HUES64 (cell line): Measurements from ENCODE around the gene ZNG1E. TPM values are rescaled to one million over a fixed set of nuclear protein-coding genes. Genes with fewer than 3 reads are reported as not detected.
"Not testable (repeated sequence)": the region's sequence is repeated elsewhere in the genome, so short reads cannot be mapped to it uniquely, and the experiment has no call there.

ENCODE experiments used
- H3K27ac ChIP-seq: 2 replicates; pipeline ENCODE4 v1.7.0; 2013; ENCODE audit warnings: low read depth, low read length, inconsistent platforms
- H3K27me3 ChIP-seq: 2 replicates; pipeline ENCODE4 v1.6.1; 2013; ENCODE audit warnings: mild to moderate bottlenecking, low read length; ENCODE audit not compliant: insufficient read depth
- H3K36me3 ChIP-seq: 2 replicates; pipeline ENCODE4 v1.6.1; 2013; ENCODE audit warnings: mild to moderate bottlenecking, low read length; ENCODE audit not compliant: insufficient read depth
- H3K4me1 ChIP-seq: 2 replicates; pipeline ENCODE4 v1.6.1; 2013; ENCODE audit warnings: mild to moderate bottlenecking, low read length, moderate library complexity; ENCODE audit not compliant: insufficient read depth
- H3K4me3 ChIP-seq: 2 replicates; pipeline ENCODE4 v1.5.1; 2013; ENCODE audit warnings: mild to moderate bottlenecking, low read length, moderate library complexity
- H3K9ac ChIP-seq: 2 replicates; pipeline ENCODE4 v1.6.1; 2013; ENCODE audit warnings: mild to moderate bottlenecking, low read depth, low read length
- H3K9me3 ChIP-seq: 2 replicates; pipeline ENCODE4 v1.6.1; 2013; ENCODE audit warnings: low read depth, low read length; ENCODE audit not compliant: insufficient read depth
- WGBS: fragments of 150-250, 120-280 bp; methylation state at CpG from one replicate; pipeline ENCODE4 v1.1.7; 2013; ENCODE audit warnings: missing lambda C conversion rate; 5-methylcytosine and 5-hydroxymethylcytosine counted together
- polyA plus RNA-seq, 2 experiments: library from polyadenylated mRNA; stranded (reverse); fragments of 50-300 nt; gene quantifications; one replicate each; pipeline ENCODE4 v1.2.3, GENCODE V29; 2013

Gene ZNG1E
- polyA plus RNA-seq (2013, experiment 1 of 2): 21.1 TPM
- 25.7 TPM for polyA plus RNA-seq (2013, experiment 2 of 2)

GRCh38 chr9:65675589-65676021, at the start of gene ZNG1E:
Gene ZNG1E (plus strand): TSS chr9:65675928. CDS start chr9:65675977, 49 bp downstream.
- not testable (repeated sequence) for H3K36me3 ChIP-seq, H3K27me3 ChIP-seq, H3K27ac ChIP-seq, H3K9me3 ChIP-seq, H3K4me1 ChIP-seq
- whole genome bisulfite sequencing: no CpG with 5 or more reads among the region's 33 CpGs
- Histone ChIP-seq H3K4me3 (peak within 1 kb of the TSS; percentile 55), H3K9ac (peak within 1 kb of the TSS; percentile 58; the same call in 1 of the 2 replicates)

- H3K9ac ChIP-seq, H3K4me3 ChIP-seq, H3K27ac ChIP-seq, H3K4me1 ChIP-seq, H3K9me3 ChIP-seq, H3K27me3 ChIP-seq, H3K36me3 ChIP-seq: not testable (repeated sequence)
- 90% methylated on average over 2 of the region's 2 CpGs for WGBS
Measured at GRCh38 chr9:65673579-65673978, 2.1 kb upstream of the ZNG1E start.

DNA sequence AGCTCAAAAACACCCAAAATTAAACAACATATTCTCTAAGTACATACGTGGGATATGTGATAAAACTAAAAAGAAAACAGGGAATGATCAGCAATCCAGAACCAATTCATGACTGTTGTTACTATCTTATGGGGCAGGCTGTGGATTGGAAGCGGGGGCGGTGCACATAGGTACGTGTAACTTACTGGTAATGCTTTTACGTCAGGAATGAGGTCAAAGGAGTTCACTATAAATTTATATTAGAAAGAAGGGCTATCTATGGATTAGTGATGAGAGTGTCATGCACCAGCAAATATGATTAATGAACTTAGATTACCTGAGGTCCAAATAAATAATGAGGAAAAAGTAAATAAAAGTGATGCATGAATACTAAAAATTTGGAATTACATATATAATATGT, 710 bp upstream of the ZNG1E start:
- 48% methylated on average over 4 of the region's 5 CpGs for WGBS
- not testable (repeated sequence) for H3K9ac ChIP-seq, H3K9me3 ChIP-seq, H3K36me3 ChIP-seq, H3K27me3 ChIP-seq, H3K4me3 ChIP-seq, H3K4me1 ChIP-seq, H3K27ac ChIP-seq

GRCh38 chr9:65676389-65676788, 661 bp downstream of the ZNG1E start:
- not testable (repeated sequence) for H3K9me3 ChIP-seq, H3K4me1 ChIP-seq, H3K36me3 ChIP-seq, H3K27ac ChIP-seq, H3K27me3 ChIP-seq, H3K9ac ChIP-seq
- peak overlapping the region; percentile 49 for H3K4me3 ChIP-seq
- WGBS: 0% methylated on average over 5 of the region's 11 CpGs

DNA sequence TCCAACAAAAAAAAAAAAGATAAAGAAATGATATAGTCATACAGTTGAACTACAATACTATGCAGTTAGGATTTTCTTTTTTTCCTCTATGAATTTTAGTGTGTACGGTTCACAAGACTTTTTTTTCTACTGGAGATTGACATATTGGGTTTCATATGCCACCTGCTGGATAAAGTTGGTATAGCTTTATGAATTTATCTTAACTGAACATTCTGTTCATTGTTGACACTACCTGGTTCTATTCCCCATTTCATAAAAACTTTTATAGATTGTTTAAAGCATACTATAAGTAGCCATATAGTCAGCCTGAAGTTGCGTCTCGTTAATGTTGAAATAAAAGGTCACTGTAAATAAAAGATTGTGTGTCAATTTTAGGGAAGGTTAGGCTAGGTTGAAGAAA, 2.8 kb downstream of the ZNG1E start:
- not testable (repeated sequence) for H3K9me3 ChIP-seq, H3K27ac ChIP-seq, H3K4me3 ChIP-seq, H3K36me3 ChIP-seq, H3K9ac ChIP-seq, H3K4me1 ChIP-seq, H3K27me3 ChIP-seq
- 96% methylated on average over 2 of the region's 3 CpGs for WGBS

DNA sequence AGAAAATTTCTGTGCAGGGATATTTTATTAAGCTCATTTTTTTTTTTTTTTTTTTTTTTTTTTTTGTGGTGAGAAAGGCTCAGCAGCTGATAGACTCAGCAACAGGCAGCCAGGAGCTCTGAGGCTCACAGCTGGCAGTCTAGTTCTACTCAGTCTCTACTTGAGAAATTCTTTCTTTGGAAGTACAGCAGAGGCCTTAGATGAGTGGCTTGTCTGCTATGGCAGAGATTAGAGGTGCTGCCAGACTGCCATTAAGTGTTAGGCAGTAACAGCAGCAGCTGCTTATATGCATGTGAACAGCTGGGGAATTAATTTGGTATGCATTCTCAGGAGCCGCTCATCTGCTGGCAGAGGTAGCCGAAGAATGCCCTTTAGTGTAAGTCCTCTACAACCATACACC, 27.8 kb downstream of the ZNG1E start:
- not testable (repeated sequence) for H3K27me3 ChIP-seq, H3K4me1 ChIP-seq, H3K27ac ChIP-seq, H3K36me3 ChIP-seq, H3K9ac ChIP-seq, H3K9me3 ChIP-seq, H3K4me3 ChIP-seq
- no CpG with 5 or more reads among the region's 2 CpGs for WGBS

DNA sequence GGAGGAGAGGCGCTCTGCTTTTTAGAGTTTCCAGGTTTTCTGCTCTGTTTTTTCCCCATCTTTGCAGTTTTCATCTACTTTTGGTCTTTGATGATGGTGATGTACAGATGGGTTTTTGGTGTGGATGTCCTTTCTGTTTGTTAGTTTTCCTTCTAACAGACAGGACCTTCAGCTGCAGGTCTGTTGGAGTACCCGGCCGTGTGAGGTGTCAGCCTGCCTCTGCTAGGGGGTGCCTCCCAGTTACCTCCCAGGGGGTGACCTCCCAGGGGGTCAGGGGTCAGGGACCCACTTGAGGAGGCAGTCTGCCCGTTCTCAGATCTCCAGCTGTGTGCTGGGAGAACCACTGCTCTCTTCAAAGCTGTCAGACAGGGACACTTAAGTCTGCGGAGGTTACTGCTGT, 38.7 kb downstream of the ZNG1E start:
- not testable (repeated sequence) for H3K4me3 ChIP-seq, H3K9ac ChIP-seq, H3K4me1 ChIP-seq, H3K27me3 ChIP-seq, H3K27ac ChIP-seq, H3K36me3 ChIP-seq, H3K9me3 ChIP-seq
- WGBS: no CpG with 5 or more reads among the region's 5 CpGs

DNA sequence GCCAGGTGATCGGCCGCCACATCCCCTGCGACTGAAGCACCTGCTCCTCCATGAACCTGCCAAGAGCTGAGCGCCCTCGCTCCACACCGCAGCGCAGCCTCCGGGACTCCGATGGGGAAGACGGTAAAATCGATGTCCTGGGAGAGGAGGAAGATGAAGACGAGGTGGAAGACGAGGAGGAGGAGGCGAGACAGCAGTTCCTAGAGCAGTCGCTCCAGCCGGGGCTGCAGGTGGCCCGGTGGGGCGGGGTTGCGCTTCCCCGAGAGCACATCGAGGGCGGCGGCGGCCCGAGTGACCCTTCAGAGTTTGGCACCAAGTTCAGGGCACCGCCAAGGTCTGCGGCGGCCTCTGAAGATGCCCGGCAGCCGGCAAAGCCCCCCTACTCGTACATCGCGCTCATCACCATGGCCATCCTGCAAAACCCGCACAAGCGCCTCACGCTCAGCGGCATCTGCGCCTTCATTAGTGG, 61.4 kb downstream of the ZNG1E start, which contains the start of gene FOXD4L4:
Gene FOXD4L4, plus strand, starts transcription at position 51 of the 469 bp plus-strand sequence. Its CDS starts 0 bp downstream, at position 51.
- H3K9ac ChIP-seq, H3K9me3 ChIP-seq, H3K4me1 ChIP-seq, H3K4me3 ChIP-seq, H3K27ac ChIP-seq, H3K36me3 ChIP-seq: not testable (repeated sequence)
- WGBS: 16% methylated on average over 14 of the region's 38 CpGs
- H3K27me3 ChIP-seq: peaks cover 30% of the 10 kb centered on the region

- not testable (repeated sequence) for H3K27ac ChIP-seq, H3K9me3 ChIP-seq, H3K4me1 ChIP-seq, H3K9ac ChIP-seq, H3K4me3 ChIP-seq, H3K36me3 ChIP-seq
- WGBS: no CpG with 5 or more reads among the region's 27 CpGs
- peaks cover 30% of the 10 kb centered on the region for H3K27me3 ChIP-seq
Measured at GRCh38 chr9:65738133-65738532, 62.4 kb downstream of the ZNG1E start.
